ENCODE measurements around the gene SPDEF.
A peak's percentile ranks its signal among the peaks of the same experiment; 100 is the strongest.

The SPDEF gene

DNA sequence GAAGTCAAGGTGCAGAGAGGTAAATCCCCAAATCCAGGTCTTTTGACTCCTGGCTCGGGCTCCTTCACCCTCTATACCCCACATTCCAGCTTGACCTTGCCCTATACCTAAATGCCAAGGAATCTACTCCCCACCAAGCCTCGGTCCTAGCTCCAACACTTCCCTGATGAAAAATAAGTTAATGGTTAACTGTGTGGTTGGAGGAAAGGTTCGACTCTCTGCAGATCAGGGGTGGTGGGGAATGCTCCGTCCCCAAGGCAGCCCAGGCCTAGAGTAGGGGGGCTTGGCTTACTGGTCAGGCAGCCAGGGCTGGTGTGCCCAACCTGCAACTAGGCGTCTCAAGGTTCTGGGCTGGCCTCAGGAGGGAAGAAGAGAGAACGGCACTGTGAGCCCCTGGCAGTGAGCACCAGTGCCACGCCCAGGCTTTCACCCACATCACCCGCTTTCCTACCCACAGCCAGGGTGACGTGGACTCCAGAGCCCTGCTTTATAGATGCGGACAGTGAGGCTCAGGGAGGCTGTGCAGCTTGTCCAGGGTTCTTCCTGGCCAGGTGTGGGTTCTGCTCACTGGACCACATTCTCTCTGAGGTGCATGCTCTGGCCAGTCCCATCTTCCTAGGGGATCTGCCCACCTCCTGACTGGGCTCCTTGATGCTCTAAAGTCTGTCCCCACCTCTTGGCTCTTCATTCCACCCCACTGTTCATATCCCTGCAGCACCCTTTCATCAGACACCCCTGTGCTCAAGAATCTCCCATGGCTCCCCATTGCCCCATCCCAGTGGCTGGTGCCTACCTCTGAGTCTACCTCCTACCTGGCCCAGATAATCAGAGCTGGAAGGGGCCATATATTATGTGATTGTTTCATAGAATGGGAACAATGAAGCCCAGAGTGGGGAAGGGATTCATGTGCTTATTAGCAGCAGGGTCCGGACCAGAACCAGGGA is 8.2 kb downstream of the SPDEF start:
- no CpG with 5 or more reads among the region's 11 CpGs for WGBS (ENCODE audit: extremely low coverage, insufficient coverage, insufficient read length)
- no peak overlapping the region for H2BK12ac ChIP-seq (ENCODE audit: low read length)
- no peak overlapping the region for H2AK5ac ChIP-seq (ENCODE audit: low read length)
- H3K9ac ChIP-seq (ENCODE audit: low read length) = no peak overlapping the region
- no peak overlapping the region for H3K14ac ChIP-seq (ENCODE audit: low read length)
- H3K4me2 ChIP-seq (ENCODE audit: low read length) = no peak overlapping the region
- no peak overlapping the region for H2BK120ac ChIP-seq (ENCODE audit: insufficient read depth, low read length, poor library complexity)
- H2AFZ ChIP-seq (ENCODE audit: insufficient read depth, low read length, poor library complexity) = no peak overlapping the region
- H3K79me1 ChIP-seq (ENCODE audit: low read length) = no peaks in the 10 kb centered on the region
- H2BK5ac ChIP-seq (ENCODE audit: low read depth, low read length, poor library complexity) = no peak overlapping the region
- no peaks in the 10 kb centered on the region for H3K79me2 ChIP-seq (ENCODE audit: control insufficient read depth, insufficient read depth, low read length, poor library complexity)
- no peaks in the 10 kb centered on the region for H3K27me3 ChIP-seq (ENCODE audit: insufficient read depth, low read length)
- H3K4ac ChIP-seq (ENCODE audit: low read depth, low read length) = no peak overlapping the region
- H3K27ac ChIP-seq (ENCODE audit: low read depth, low read length) = no peak overlapping the region
- H4K91ac ChIP-seq (ENCODE audit: low read depth, low read length) = no peak overlapping the region
- no peaks in the 10 kb centered on the region for H3K4me1 ChIP-seq (ENCODE audit: control insufficient read depth in 1 of 2, insufficient read depth in 2 of 2, low read length in 2 of 2)
- H3K9me3 ChIP-seq (ENCODE audit: insufficient read depth, low read depth, low read length) = no peaks in the 10 kb centered on the region
- H3K18ac ChIP-seq (ENCODE audit: low read length) = no peak overlapping the region
- H3K36me3 ChIP-seq (ENCODE audit: control insufficient read depth in 1 of 2, insufficient read depth in 2 of 2, low read length in 2 of 2) = no peaks in the 10 kb centered on the region
- H4K12ac ChIP-seq (ENCODE audit: low read depth, low read length) = no peak overlapping the region
- no peak overlapping the region for H4K8ac ChIP-seq (ENCODE audit: low read depth, low read length)
- H3K4me3 ChIP-seq (ENCODE audit: low read depth, low read length) = no peak overlapping the region
- H3K23ac ChIP-seq (ENCODE audit: low read length) = peak overlapping the region; percentile 13
- DNase-seq = no peak

- Histone ChIP-seq H3K79me1 (ENCODE audit: low read length) (no peaks in the 10 kb centered on the region), H2BK12ac (ENCODE audit: low read length) (no peak overlapping the region), H4K8ac (ENCODE audit: low read depth, low read length) (no peak overlapping the region), H3K23ac (ENCODE audit: low read length) (no peak overlapping the region), H3K4ac (ENCODE audit: low read depth, low read length) (no peak overlapping the region), H3K18ac (ENCODE audit: low read length) (no peak overlapping the region), H3K4me2 (ENCODE audit: low read length) (no peak overlapping the region), H3K9me3 (ENCODE audit: insufficient read depth, low read depth, low read length) (no peaks in the 10 kb centered on the region), H2AFZ (ENCODE audit: insufficient read depth, low read length, poor library complexity) (no peak overlapping the region), H3K4me1 (ENCODE audit: control insufficient read depth in 1 of 2, insufficient read depth in 2 of 2, low read length in 2 of 2) (no peaks in the 10 kb centered on the region), H3K27ac (ENCODE audit: low read depth, low read length) (no peak overlapping the region), H4K12ac (ENCODE audit: low read depth, low read length) (no peak overlapping the region), H2AK5ac (ENCODE audit: low read length) (no peak overlapping the region), H3K4me3 (ENCODE audit: low read depth, low read length) (no peak overlapping the region), H4K91ac (ENCODE audit: low read depth, low read length) (no peak overlapping the region), H3K9ac (ENCODE audit: low read length) (no peak overlapping the region), H2BK120ac (ENCODE audit: insufficient read depth, low read length, poor library complexity) (no peak overlapping the region), H3K27me3 (ENCODE audit: insufficient read depth, low read length) (no peaks in the 10 kb centered on the region), H3K36me3 (ENCODE audit: control insufficient read depth in 1 of 2, insufficient read depth in 2 of 2, low read length in 2 of 2) (no peaks in the 10 kb centered on the region), H3K79me2 (ENCODE audit: control insufficient read depth, insufficient read depth, low read length, poor library complexity) (no peaks in the 10 kb centered on the region), H3K14ac (ENCODE audit: low read length) (no peak overlapping the region), H2BK5ac (ENCODE audit: low read depth, low read length, poor library complexity) (no peak overlapping the region)
- DNase-seq = no peak
- no CpG with 5 or more reads among the region's 11 CpGs for WGBS (ENCODE audit: extremely low coverage, insufficient coverage, insufficient read length)
Observed at GRCh38 chr6:34546551-34547321, 9.4 kb downstream of the SPDEF start.

GRCh38 chr6:34544776-34545471 is 11.2 kb downstream of the SPDEF start:
- Histone ChIP-seq H3K4me2 (ENCODE audit: low read length) (no peak overlapping the region), H4K8ac (ENCODE audit: low read depth, low read length) (no peak overlapping the region), H4K12ac (ENCODE audit: low read depth, low read length) (no peak overlapping the region), H3K18ac (ENCODE audit: low read length) (no peak overlapping the region), H3K4me3 (ENCODE audit: low read depth, low read length) (no peak overlapping the region), H3K9me3 (ENCODE audit: insufficient read depth, low read depth, low read length) (no peaks in the 10 kb centered on the region), H3K27me3 (ENCODE audit: insufficient read depth, low read length) (no peaks in the 10 kb centered on the region), H2AFZ (ENCODE audit: insufficient read depth, low read length, poor library complexity) (no peak overlapping the region), H3K79me1 (ENCODE audit: low read length) (no peaks in the 10 kb centered on the region), H4K91ac (ENCODE audit: low read depth, low read length) (no peak overlapping the region), H2BK12ac (ENCODE audit: low read length) (no peak overlapping the region), H3K14ac (ENCODE audit: low read length) (no peak overlapping the region), H3K4me1 (ENCODE audit: control insufficient read depth in 1 of 2, insufficient read depth in 2 of 2, low read length in 2 of 2) (no peaks in the 10 kb centered on the region), H2BK120ac (ENCODE audit: insufficient read depth, low read length, poor library complexity) (no peak overlapping the region), H3K4ac (ENCODE audit: low read depth, low read length) (no peak overlapping the region), H2BK5ac (ENCODE audit: low read depth, low read length, poor library complexity) (no peak overlapping the region), H3K79me2 (ENCODE audit: control insufficient read depth, insufficient read depth, low read length, poor library complexity) (no peaks in the 10 kb centered on the region), H3K9ac (ENCODE audit: low read length) (no peak overlapping the region), H3K36me3 (ENCODE audit: control insufficient read depth in 1 of 2, insufficient read depth in 2 of 2, low read length in 2 of 2) (no peaks in the 10 kb centered on the region), H2AK5ac (ENCODE audit: low read length) (no peak overlapping the region), H3K27ac (ENCODE audit: low read depth, low read length) (no peak overlapping the region), H3K23ac (ENCODE audit: low read length) (no peak overlapping the region)
- DNase-seq = no peak
- WGBS (ENCODE audit: extremely low coverage, insufficient coverage, insufficient read length) = no CpG with 5 or more reads among the region's 13 CpGs

- Histone ChIP-seq H3K36me3 (ENCODE audit: control insufficient read depth in 1 of 2, insufficient read depth in 2 of 2, low read length in 2 of 2) (no peaks in the 10 kb centered on the region), H3K9me3 (ENCODE audit: insufficient read depth, low read depth, low read length) (no peaks in the 10 kb centered on the region), H3K4me2 (ENCODE audit: low read length) (no peak overlapping the region), H4K91ac (ENCODE audit: low read depth, low read length) (no peak overlapping the region), H3K4me3 (ENCODE audit: low read depth, low read length) (no peak overlapping the region), H2AK5ac (ENCODE audit: low read length) (no peak overlapping the region), H4K8ac (ENCODE audit: low read depth, low read length) (no peak overlapping the region), H4K12ac (ENCODE audit: low read depth, low read length) (no peak overlapping the region), H2BK5ac (ENCODE audit: low read depth, low read length, poor library complexity) (no peak overlapping the region), H2BK12ac (ENCODE audit: low read length) (no peak overlapping the region), H3K27me3 (ENCODE audit: insufficient read depth, low read length) (no peaks in the 10 kb centered on the region), H2BK120ac (ENCODE audit: insufficient read depth, low read length, poor library complexity) (no peak overlapping the region), H3K79me1 (ENCODE audit: low read length) (no peaks in the 10 kb centered on the region), H3K9ac (ENCODE audit: low read length) (no peak overlapping the region), H3K23ac (ENCODE audit: low read length) (no peak overlapping the region), H3K4ac (ENCODE audit: low read depth, low read length) (no peak overlapping the region), H3K4me1 (ENCODE audit: control insufficient read depth in 1 of 2, insufficient read depth in 2 of 2, low read length in 2 of 2) (no peaks in the 10 kb centered on the region), H3K14ac (ENCODE audit: low read length) (no peak overlapping the region), H3K18ac (ENCODE audit: low read length) (no peak overlapping the region), H3K27ac (ENCODE audit: low read depth, low read length) (no peak overlapping the region), H2AFZ (ENCODE audit: insufficient read depth, low read length, poor library complexity) (no peak overlapping the region), H3K79me2 (ENCODE audit: control insufficient read depth, insufficient read depth, low read length, poor library complexity) (no peaks in the 10 kb centered on the region)
- no peak for DNase-seq
- WGBS (ENCODE audit: extremely low coverage, insufficient coverage, insufficient read length) = no CpG with 5 or more reads among the region's 27 CpGs
Observed at GRCh38 chr6:34544052-34544604, 12.0 kb downstream of the SPDEF start.

Data from trophoblast cell (in vitro differentiated cells and primary cell).